Measurements from ENCODE around the gene PCNP.
"Not testable (repeated sequence)": the region's sequence is repeated elsewhere in the genome, so short reads cannot be mapped to it uniquely, and the experiment has no call there.

PCNP gene

GRCh38 chr3:101634591-101635196, 60.7 kb downstream of the PCNP start:
- no peak for DNase-seq

GRCh38 chr3:101635345-101635744, 61.4 kb downstream of the PCNP start:
- DNase-seq = no peak

GRCh38 chr3:101635954-101636798, 62.2 kb downstream of the PCNP start:
- peak; percentile 6 for DNase-seq

GRCh38 chr3:101637451-101637850, 63.5 kb downstream of the PCNP start:
- DNase-seq = no peak

GRCh38 chr3:101638261-101638745, 64.3 kb downstream of the PCNP start:
- DNase-seq = no peak

- DNase-seq = no peak
These were observed 65.4 kb downstream of the PCNP start for GRCh38 chr3:101639280-101639963.

GRCh38 chr3:101640256-101640655, 66.3 kb downstream of the PCNP start:
- no peak for DNase-seq

- DNase-seq = not testable (repeated sequence)
These were observed 67.6 kb downstream of the PCNP start for GRCh38 chr3:101641397-101642115.

- DNase-seq = no peak
These were observed 68.5 kb downstream of the PCNP start for GRCh38 chr3:101642441-101642840.

GRCh38 chr3:101643009-101643844, 69.2 kb downstream of the PCNP start:
- DNase-seq = no peak
